Fibroblast of lung (primary cell): ENCODE results near the gene UQCRQ. TPM values are rescaled to one million over a fixed set of nuclear protein-coding genes. Genes with fewer than 3 reads are reported as not detected.

Experiments
- DNase-seq, 2 donors: peaks; one replicate each; pipeline versions ENCODE4 v3.0.0 to v3.0.0-alpha.2; 2010; ENCODE audit warnings: low read depth in 2 of 2
- H2AFZ ChIP-seq: 2 replicates; pipeline ENCODE4 v1.5.1; 2012; ENCODE audit warnings: low read length, control low read depth, inconsistent platforms
- H3K27ac ChIP-seq: 2 replicates; pipeline ENCODE4 v1.5.1; 2011; ENCODE audit warnings: low read length, control low read depth; ENCODE audit not compliant: insufficient read depth
- H3K27me3 ChIP-seq: 2 replicates; pipeline ENCODE4 v1.5.1; 2011; ENCODE audit warnings: mild to moderate bottlenecking, low read length; ENCODE audit not compliant: control insufficient read depth, insufficient read depth
- H3K36me3 ChIP-seq: 2 replicates; pipeline ENCODE4 v1.5.1; 2011; ENCODE audit warnings: low read length; ENCODE audit not compliant: control insufficient read depth, insufficient read depth
- H3K4me1 ChIP-seq: 2 replicates; pipeline ENCODE4 v1.5.1; 2011; ENCODE audit warnings: low read length; ENCODE audit not compliant: control insufficient read depth, insufficient read depth; ENCODE audit errors: extremely low read depth
- H3K4me2 ChIP-seq: 2 replicates; pipeline ENCODE4 v1.5.1; 2011; ENCODE audit warnings: low read length, control low read depth; ENCODE audit not compliant: insufficient read depth; ENCODE audit errors: extremely low read depth
- H3K4me3 ChIP-seq, 4 experiments: fragments of 200-600 bp in 1 of 4; sonication (generic) in 1 of 4; replicated peaks in 1 of 4; 2 replicates each; pipeline ENCODE4 v1.5.1; 2011 to 2016; ENCODE audit warnings: low read length in 4 of 4, low read depth in 3 of 4, mild to moderate bottlenecking in 3 of 4, control low read depth in 2 of 4, inconsistent platforms in 1 of 4, mixed read lengths in 1 of 4; ENCODE audit not compliant: insufficient read depth in 1 of 4; ENCODE audit errors: control extremely low read depth in 1 of 4
- H3K79me2 ChIP-seq: 2 replicates; pipeline ENCODE4 v1.5.1; 2012; ENCODE audit warnings: mild to moderate bottlenecking, low read length, inconsistent platforms; ENCODE audit not compliant: control insufficient read depth, insufficient read depth
- H3K9ac ChIP-seq: 2 replicates; pipeline ENCODE4 v1.5.1; 2011; ENCODE audit warnings: mild to moderate bottlenecking, low read length, control low read depth; ENCODE audit not compliant: insufficient read depth
- H3K9me3 ChIP-seq: 2 replicates; pipeline ENCODE4 v1.5.1; 2012; ENCODE audit warnings: low read depth, low read length; ENCODE audit not compliant: control insufficient read depth, insufficient read depth
- H4K20me1 ChIP-seq: 2 replicates; pipeline ENCODE4 v1.5.1; 2011; ENCODE audit warnings: low read length; ENCODE audit not compliant: control insufficient read depth, insufficient read depth; ENCODE audit errors: extremely low read depth
- CTCF ChIP-seq, 2 donors: IDR thresholded peaks in 1 of 2; conservative IDR thresholded peaks in 1 of 2; 1 replicate in 1 of 2; 2 replicates in 1 of 2; pipeline ENCODE4 v1.5.1; 2011 to 2012; ENCODE audit warnings: low read length in 2 of 2, control low read depth in 1 of 2, inconsistent platforms in 1 of 2, low read depth in 1 of 2, mild to moderate bottlenecking in 1 of 2
- EZH2 ChIP-seq: IDR thresholded peaks from 2 replicates; pipeline ENCODE4 v1.5.1; 2012; ENCODE audit warnings: low read length, control low read depth, mild to moderate bottlenecking; ENCODE audit errors: missing control alignments
- polyA plus RNA-seq, 2 donors: library from polyadenylated mRNA; depleted of rRNA in 1 of 2; stranded (reverse) in 1 of 2; unstranded in 1 of 2; fragments of >200 nt; gene quantifications; 2 replicates each; pipeline ENCODE4 v1.2.1, GENCODE V29; 2011 to 2012; ENCODE audit warnings: missing spikeins in 1 of 2
- total RNA-seq: library from RNA; depleted of rRNA; stranded (reverse); fragments of >200 nt; gene quantifications from 2 replicates; pipeline ENCODE4 v1.2.1, GENCODE V29; 2014

Gene UQCRQ
- total and polyA plus RNA-seq, 2 donors (not counting 1 experiment from before 2014, with no cell fraction given), result 112 to 157 TPM

- TF ChIP-seq CTCF (conservative IDR thresholded peaks at IDR 0.05 in 1 of 2, IDR thresholded peaks at IDR 0.05 in 1 of 2; ENCODE audit: low read depth in 1 of 2, low read length in 2 of 2), result no peak
- no peak for TF ChIP-seq EZH2
- peak; percentile 33 to 56 for DNase-seq
- Histone ChIP-seq H3K4me1 (peaks cover 2% of the 10 kb centered on the region), H3K36me3 (no peaks in the 10 kb centered on the region), H2AFZ (no peak overlapping the region), H3K79me2 (no peaks in the 10 kb centered on the region), H3K27me3 (no peaks in the 10 kb centered on the region), H3K4me2 (no peak overlapping the region), H3K9me3 (no peaks in the 10 kb centered on the region), H3K27ac (no peak overlapping the region), H3K9ac (no peak overlapping the region), H4K20me1 (no peaks in the 10 kb centered on the region), H3K4me3 (no peak overlapping the region)
Observed at GRCh38 chr5:132822650-132823480, 43.6 kb upstream of the UQCRQ start.

- Histone ChIP-seq H3K9me3 (no peaks in the 10 kb centered on the region), H2AFZ (no peak overlapping the region), H3K79me2 (no peaks in the 10 kb centered on the region), H3K4me2 (no peak overlapping the region), H4K20me1 (no peaks in the 10 kb centered on the region), H3K9ac (no peak overlapping the region), H3K27ac (no peak overlapping the region), H3K4me3 (no peak overlapping the region), H3K4me1 (peaks cover 2% of the 10 kb centered on the region), H3K36me3 (no peaks in the 10 kb centered on the region), H3K27me3 (no peaks in the 10 kb centered on the region)
- DNase-seq, result no peak
- no peak for TF ChIP-seq EZH2
- no peak for TF ChIP-seq CTCF (conservative IDR thresholded peaks at IDR 0.05 in 1 of 2, IDR thresholded peaks at IDR 0.05 in 1 of 2; ENCODE audit: low read depth in 1 of 2, low read length in 2 of 2)
Observed at GRCh38 chr5:132823481-132824050, 42.9 kb upstream of the UQCRQ start.

GRCh38 chr5:132824426-132824825 is 42.0 kb upstream of the UQCRQ start:
- Histone ChIP-seq H2AFZ (no peak overlapping the region), H3K27me3 (no peaks in the 10 kb centered on the region), H3K9me3 (no peaks in the 10 kb centered on the region), H3K36me3 (no peaks in the 10 kb centered on the region), H3K27ac (no peak overlapping the region), H3K4me1 (peaks cover 3% of the 10 kb centered on the region), H3K4me2 (no peak overlapping the region), H4K20me1 (no peaks in the 10 kb centered on the region), H3K79me2 (no peaks in the 10 kb centered on the region), H3K4me3 (no peak overlapping the region), H3K9ac (no peak overlapping the region)
- DNase-seq, result no peak
- no peak for TF ChIP-seq CTCF (conservative IDR thresholded peaks at IDR 0.05 in 1 of 2, IDR thresholded peaks at IDR 0.05 in 1 of 2; ENCODE audit: low read depth in 1 of 2, low read length in 2 of 2)
